22Rv1 (cell line): ENCODE results near the gene CLDN10.
"Not testable (repeated sequence)": the region's sequence is repeated elsewhere in the genome, so short reads cannot be mapped to it uniquely, and the experiment has no call there.

Source experiments
- H3K27ac ChIP-seq: fragments of 450-650 bp; 2 replicates; pipeline ENCODE4 v1.5.1; 2017
- CTCF ChIP-seq: fragments of 450-650 bp; IDR thresholded peaks from 2 replicates; pipeline ENCODE4 v1.5.1; 2017; ENCODE audit warnings: mild to moderate bottlenecking
- ZFX ChIP-seq: fragments of 450-650 bp; IDR thresholded peaks from 2 replicates; pipeline ENCODE4 v1.6.1; 2017; ENCODE audit warnings: antibody characterized with exemption, borderline replicate concordance

CLDN10 gene

DNA sequence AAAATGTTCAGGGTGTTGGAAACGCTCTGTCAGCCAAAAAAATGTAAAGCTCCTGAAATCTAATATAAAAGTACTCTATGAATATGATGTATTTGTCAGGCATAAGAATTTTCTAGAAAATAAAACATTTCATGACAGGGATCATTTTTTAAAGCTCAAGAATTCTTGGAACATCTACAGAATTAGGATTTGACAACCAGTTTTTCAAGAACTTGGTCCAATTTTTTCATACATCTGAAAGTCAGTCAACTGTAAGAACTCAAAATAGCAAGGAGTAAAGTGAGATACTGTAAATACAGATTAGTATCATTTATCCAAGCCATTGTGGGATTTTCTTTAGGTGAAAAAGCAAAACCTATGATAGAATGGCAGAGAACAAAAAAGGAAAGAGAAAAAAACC is 41.6 kb upstream of the CLDN10 start:
- TF ChIP-seq ZFX (no peak), CTCF (no peak)

DNA sequence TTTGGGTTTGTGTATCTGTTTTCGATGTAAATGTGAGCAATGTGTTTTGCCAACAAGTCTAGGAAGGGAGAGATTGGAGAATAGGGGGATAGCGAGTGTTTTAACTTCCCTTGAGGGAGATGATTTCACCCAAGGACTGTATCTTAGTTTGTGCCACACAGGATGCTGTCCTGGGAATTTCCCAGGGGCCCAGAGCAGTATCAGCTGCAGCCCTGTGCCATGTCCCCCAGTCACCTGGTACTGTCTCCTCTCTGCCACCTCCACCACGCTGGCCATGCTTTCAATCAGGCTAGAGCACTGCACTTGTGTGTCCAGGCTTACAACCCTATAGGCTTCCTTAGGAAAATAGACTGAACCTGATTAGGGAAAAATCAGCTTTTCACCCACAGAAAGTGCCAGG is 40.1 kb upstream of the CLDN10 start:
- no peak overlapping the region for H3K27ac ChIP-seq
- TF ChIP-seq ZFX (no peak), CTCF (no peak)

More for the DNA sequence above, 41.6 kb upstream of the CLDN10 start:
- H3K27ac ChIP-seq, result no peak overlapping the region

GRCh38 chr13:95512957-95513356 is 39.6 kb upstream of the CLDN10 start:
- H3K27ac ChIP-seq, result no peak overlapping the region
- no peak for TF ChIP-seq ZFX
- TF ChIP-seq CTCF, result no peak

GRCh38 chr13:95515606-95516005 is 36.9 kb upstream of the CLDN10 start:
- not testable (repeated sequence) for H3K27ac ChIP-seq

GRCh38 chr13:95516021-95516420 is 36.5 kb upstream of the CLDN10 start:
- H3K27ac ChIP-seq, result no peak overlapping the region
- TF ChIP-seq CTCF (no peak), ZFX (no peak)

GRCh38 chr13:95516492-95516891 is 36.0 kb upstream of the CLDN10 start:
- no peak for TF ChIP-seq CTCF
- no peak for TF ChIP-seq ZFX

GRCh38 chr13:95523598-95523997 is 28.9 kb upstream of the CLDN10 start:
- TF ChIP-seq ZFX (no peak), CTCF (no peak)
- no peak overlapping the region for H3K27ac ChIP-seq

More at GRCh38 chr13:95516492-95516891, 36.0 kb upstream of the CLDN10 start:
- no peak overlapping the region for H3K27ac ChIP-seq

GRCh38 chr13:95524264-95524901 is 28.1 kb upstream of the CLDN10 start:
- H3K27ac ChIP-seq, result no peak overlapping the region
- TF ChIP-seq CTCF, result no peak
- no peak for TF ChIP-seq ZFX
